H9 (cell line): ENCODE results near the gene PAK5. TPM values are rescaled to one million over a fixed set of nuclear protein-coding genes. Genes with fewer than 3 reads are reported as not detected.
"Not testable (repeated sequence)": the region's sequence is repeated elsewhere in the genome, so short reads cannot be mapped to it uniquely, and the experiment has no call there.

Source experiments
- DNase-seq: peaks from one replicate; pipeline ENCODE4 v3.0.0-alpha.2; 2017
- H2AFZ ChIP-seq: one replicate; pipeline ENCODE4 v1.6.1; 2013; ENCODE audit warnings: mild to moderate bottlenecking, low read length, control low read depth, moderate library complexity
- H2AK5ac ChIP-seq: 2 replicates; pipeline ENCODE4 v1.6.1; 2013; ENCODE audit warnings: low read length, control low read depth, mixed read lengths; ENCODE audit not compliant: insufficient read length
- H2BK120ac ChIP-seq: one replicate; pipeline ENCODE4 v1.6.1; 2013; ENCODE audit warnings: low read depth, mild to moderate bottlenecking, low read length, control low read depth, inconsistent platforms; ENCODE audit not compliant: poor library complexity, severe bottlenecking
- H2BK12ac ChIP-seq: 2 replicates; pipeline ENCODE4 v1.6.1; 2013; ENCODE audit warnings: low read length, control low read depth, mixed read lengths, low read depth; ENCODE audit not compliant: insufficient read length
- H2BK15ac ChIP-seq: 2 replicates; pipeline ENCODE4 v1.6.1; 2013; ENCODE audit warnings: low read depth, low read length, control low read depth
- H2BK20ac ChIP-seq: one replicate; pipeline ENCODE4 v1.6.1; 2013; ENCODE audit warnings: low read depth, mild to moderate bottlenecking, low read length, control low read depth, inconsistent platforms; ENCODE audit not compliant: poor library complexity, severe bottlenecking
- H2BK5ac ChIP-seq: 2 replicates; pipeline ENCODE4 v1.6.1; 2013; ENCODE audit warnings: low read length, control low read depth, mixed read lengths; ENCODE audit not compliant: insufficient read length
- H3K14ac ChIP-seq: 2 replicates; pipeline ENCODE4 v1.6.1; 2013; ENCODE audit warnings: low read length, control low read depth; ENCODE audit not compliant: insufficient read depth
- H3K18ac ChIP-seq: 2 replicates; pipeline ENCODE4 v1.6.1; 2013; ENCODE audit warnings: low read depth, mild to moderate bottlenecking, mixed read lengths, low read length, control low read depth; ENCODE audit not compliant: insufficient read length
- H3K23ac ChIP-seq: 2 replicates; pipeline ENCODE4 v1.6.1; 2013; ENCODE audit warnings: low read length, control low read depth, mixed read lengths, low read depth; ENCODE audit not compliant: insufficient read length
- H3K23me2 ChIP-seq: 2 replicates; pipeline ENCODE4 v1.6.1; 2013; ENCODE audit warnings: low read depth, mild to moderate bottlenecking, mixed read lengths, low read length, control low read depth; ENCODE audit not compliant: insufficient read length, poor library complexity, severe bottlenecking
- H3K27ac ChIP-seq: 2 replicates; pipeline ENCODE4 v1.5.1; 2013; ENCODE audit warnings: low read length, control low read depth, mixed read lengths, low read depth; ENCODE audit not compliant: insufficient read length
- H3K27me3 ChIP-seq: 2 replicates; pipeline ENCODE4 v1.6.1; 2013; ENCODE audit warnings: low read length, control low read depth, inconsistent platforms; ENCODE audit not compliant: insufficient read depth
- H3K4ac ChIP-seq: 2 replicates; pipeline ENCODE4 v1.6.1; 2013; ENCODE audit warnings: low read depth, mild to moderate bottlenecking, control low read depth, inconsistent platforms, low read length, moderate library complexity
- H3K4me1 ChIP-seq: 2 replicates; pipeline ENCODE4 v1.6.1; 2013; ENCODE audit warnings: low read length, control low read depth, inconsistent platforms; ENCODE audit not compliant: insufficient read depth
- H3K4me2 ChIP-seq: 2 replicates; pipeline ENCODE4 v1.6.1; 2013; ENCODE audit warnings: low read length, control low read depth, mixed read lengths; ENCODE audit not compliant: insufficient read length, insufficient read depth
- H3K56ac ChIP-seq: 2 replicates; pipeline ENCODE4 v1.6.1; 2013; ENCODE audit warnings: low read depth, mild to moderate bottlenecking, mixed read lengths, low read length, control low read depth; ENCODE audit not compliant: insufficient read length
- H3K79me1 ChIP-seq: 2 replicates; pipeline ENCODE4 v1.6.1; 2013; ENCODE audit warnings: low read depth, mild to moderate bottlenecking, moderate library complexity, low read length, control low read depth, inconsistent platforms; ENCODE audit not compliant: insufficient read depth, poor library complexity, severe bottlenecking
- H3K79me2 ChIP-seq: 2 replicates; pipeline ENCODE4 v1.6.1; 2013; ENCODE audit warnings: low read length, control low read depth, inconsistent platforms; ENCODE audit not compliant: insufficient read depth
- H3K9ac ChIP-seq: 2 replicates; pipeline ENCODE4 v1.6.1; 2013; ENCODE audit warnings: low read length, control low read depth, mixed read lengths; ENCODE audit not compliant: insufficient read length; ENCODE audit errors: extremely low read depth
- H3K9me3 ChIP-seq: one replicate; pipeline ENCODE4 v1.6.1; 2013; ENCODE audit warnings: low read depth, low read length, inconsistent platforms; ENCODE audit not compliant: control insufficient read depth
- H3T11ph ChIP-seq: one replicate; pipeline ENCODE4 v1.6.1; 2013; ENCODE audit warnings: mild to moderate bottlenecking, low read length, control low read depth, inconsistent platforms
- H4K20me1 ChIP-seq: one replicate; pipeline ENCODE4 v1.6.1; 2013; ENCODE audit not compliant: control insufficient read depth, insufficient read length, insufficient read depth
- H4K5ac ChIP-seq: 2 replicates; pipeline ENCODE4 v1.6.1; 2013; ENCODE audit warnings: low read depth, mild to moderate bottlenecking, mixed read lengths, low read length, control low read depth; ENCODE audit not compliant: insufficient read length
- H4K8ac ChIP-seq: replicated peaks from 2 replicates; pipeline ENCODE4 v1.6.1; 2013; ENCODE audit warnings: low read length, control low read depth, mixed read lengths, low read depth; ENCODE audit not compliant: insufficient read length
- H4K91ac ChIP-seq: 2 replicates; pipeline ENCODE4 v1.6.1; 2013; ENCODE audit warnings: low read depth, mild to moderate bottlenecking, moderate library complexity, mixed read lengths, low read length, control low read depth; ENCODE audit not compliant: insufficient read length
- H3K27ac Mint-ChIP-seq, 3 experiments: 2 replicates in 2 of 3; 3 replicates in 1 of 3; pipeline ENCODE4 v1.8.0; 2020 to 2021; ENCODE audit warnings: mixed read lengths in 3 of 3, mild to moderate bottlenecking in 1 of 3, moderate library complexity in 1 of 3
- H3K27me3 Mint-ChIP-seq: 2 replicates; pipeline ENCODE4 v1.8.0; 2021; ENCODE audit warnings: low read depth, mild to moderate bottlenecking, moderate library complexity, mixed read lengths
- H3K36me3 Mint-ChIP-seq, 3 experiments: 2 replicates in 2 of 3; 3 replicates in 1 of 3; pipeline ENCODE4 v1.8.0; 2020 to 2021; ENCODE audit warnings: low read depth in 3 of 3, mixed read lengths in 3 of 3; ENCODE audit not compliant: insufficient read depth in 1 of 3
- H3K4me1 Mint-ChIP-seq, 2 experiments: 2 replicates each; pipeline ENCODE4 v1.8.0; 2020; ENCODE audit warnings: mixed read lengths in 2 of 2
- H3K4me3 Mint-ChIP-seq, 2 experiments: 2 replicates in 1 of 2; 3 replicates in 1 of 2; pipeline ENCODE4 v1.8.0; 2020 to 2021; ENCODE audit warnings: mild to moderate bottlenecking in 2 of 2, mixed read lengths in 2 of 2, moderate library complexity in 1 of 2
- H3K9me3 Mint-ChIP-seq, 2 experiments: 2 replicates in 1 of 2; 3 replicates in 1 of 2; pipeline ENCODE4 v1.8.0; 2020; ENCODE audit warnings: mild to moderate bottlenecking in 2 of 2, mixed read lengths in 2 of 2, moderate library complexity in 1 of 2
- WGBS: extraction: QIAGEN DNeasy Blood & Tissue Kit; methylation state at CpG from one replicate; pipeline ENCODE4 v1.1.7; 2013; ENCODE audit warnings: missing lambda C conversion rate, low lambda C conversion rate, mixed read lengths; ENCODE audit not compliant: insufficient read length; ENCODE audit errors: extremely low coverage; 5-methylcytosine and 5-hydroxymethylcytosine counted together
- total RNA-seq: library from RNA; stranded (reverse); gene quantifications from 2 replicates; pipeline ENCODE4 v1.2.1, GENCODE V29; 2021
- TF ChIP-seq, protein P1 (sequence below): fragments of 200-600 bp; sonication (generic); conservative IDR thresholded peaks from 3 replicates; pipeline ENCODE4 v1.8.0; 2021; ENCODE audit warnings: antibody characterized with exemption, mild to moderate bottlenecking

PAK5 gene
- total RNA-seq, 1 experiment from 2014 or later: 0.20 TPM

DNA sequence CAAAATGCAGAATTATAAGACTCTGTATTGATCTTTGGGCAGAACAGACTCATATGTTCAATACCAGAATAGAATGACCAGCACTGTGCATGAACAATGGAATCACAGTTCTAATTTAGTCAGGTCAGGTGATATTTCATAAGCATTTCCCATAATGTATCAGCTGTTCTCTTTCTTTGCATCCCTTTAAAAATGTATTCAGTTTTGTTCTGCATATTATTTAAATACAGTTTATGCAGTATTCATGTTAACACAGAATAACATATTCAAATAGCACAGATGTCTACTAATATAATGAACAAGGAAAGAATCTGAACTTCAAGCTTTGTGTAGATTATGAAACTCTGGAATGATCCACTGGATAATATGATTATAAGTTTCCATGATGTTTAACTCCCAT, 196.0 kb downstream of the PAK5 start:
- Histone ChIP-seq H3K27me3 (no peaks in the 10 kb centered on the region), H3K18ac (no peak overlapping the region), H2BK20ac (no peak overlapping the region), H3K79me2 (no peaks in the 10 kb centered on the region), H4K20me1 (no peaks in the 10 kb centered on the region), H4K5ac (no peak overlapping the region), H3K56ac (no peak overlapping the region), H2AFZ (no peak overlapping the region), H3K23ac (no peak overlapping the region), H3K9me3 (no peaks in the 10 kb centered on the region), H3K4me1 (no peaks in the 10 kb centered on the region), H2BK12ac (no peak overlapping the region), H4K8ac (no peak overlapping the region), H2AK5ac (no peak overlapping the region), H4K91ac (no peak overlapping the region), H2BK120ac (no peak overlapping the region), H3K23me2 (no peaks in the 10 kb centered on the region), H3K27ac (no peak overlapping the region), H3K4ac (no peak overlapping the region), H3K79me1 (no peaks in the 10 kb centered on the region), H3K14ac (no peak overlapping the region), H3T11ph (no peak overlapping the region), H3K9ac (no peak overlapping the region), H2BK5ac (no peak overlapping the region), H3K4me2 (no peak overlapping the region), H2BK15ac (no peak overlapping the region)
- Mint-ChIP-seq H3K4me1 (no peaks in the 10 kb centered on the region), H3K4me3 (no peak overlapping the region), H3K27ac (no peak overlapping the region), H3K27me3 (no peaks in the 10 kb centered on the region; the same call in 1 of the 2 replicates), H3K36me3 (peaks cover 2 to 5% (median 3%) of the 10 kb centered on the region in 3 experiments; a peak in 4 of 7 replicates), H3K9me3 (peaks cover 2 to 5% of the 10 kb centered on the region in 2 experiments; a peak in 4 of 5 replicates)
- no peak for DNase-seq
- TF ChIP-seq, protein P1, sequence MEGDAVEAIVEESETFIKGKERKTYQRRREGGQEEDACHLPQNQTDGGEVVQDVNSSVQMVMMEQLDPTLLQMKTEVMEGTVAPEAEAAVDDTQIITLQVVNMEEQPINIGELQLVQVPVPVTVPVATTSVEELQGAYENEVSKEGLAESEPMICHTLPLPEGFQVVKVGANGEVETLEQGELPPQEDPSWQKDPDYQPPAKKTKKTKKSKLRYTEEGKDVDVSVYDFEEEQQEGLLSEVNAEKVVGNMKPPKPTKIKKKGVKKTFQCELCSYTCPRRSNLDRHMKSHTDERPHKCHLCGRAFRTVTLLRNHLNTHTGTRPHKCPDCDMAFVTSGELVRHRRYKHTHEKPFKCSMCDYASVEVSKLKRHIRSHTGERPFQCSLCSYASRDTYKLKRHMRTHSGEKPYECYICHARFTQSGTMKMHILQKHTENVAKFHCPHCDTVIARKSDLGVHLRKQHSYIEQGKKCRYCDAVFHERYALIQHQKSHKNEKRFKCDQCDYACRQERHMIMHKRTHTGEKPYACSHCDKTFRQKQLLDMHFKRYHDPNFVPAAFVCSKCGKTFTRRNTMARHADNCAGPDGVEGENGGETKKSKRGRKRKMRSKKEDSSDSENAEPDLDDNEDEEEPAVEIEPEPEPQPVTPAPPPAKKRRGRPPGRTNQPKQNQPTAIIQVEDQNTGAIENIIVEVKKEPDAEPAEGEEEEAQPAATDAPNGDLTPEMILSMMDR: no peak

- H3K56ac ChIP-seq, H3K18ac ChIP-seq, H3K14ac ChIP-seq, H2BK5ac ChIP-seq, DNase-seq, H4K8ac ChIP-seq, H2BK20ac ChIP-seq, H3K79me2 ChIP-seq, H2AK5ac ChIP-seq, H4K91ac ChIP-seq, H3K27ac ChIP-seq, H3T11ph ChIP-seq, H3K27ac Mint-ChIP-seq, H3K4me2 ChIP-seq, H3K36me3 Mint-ChIP-seq, H3K27me3 ChIP-seq, H3K9me3 Mint-ChIP-seq, H3K4me1 ChIP-seq, H3K27me3 Mint-ChIP-seq, H3K9me3 ChIP-seq, H4K5ac ChIP-seq, H2AFZ ChIP-seq, H2BK12ac ChIP-seq, H3K79me1 ChIP-seq, H3K4me1 Mint-ChIP-seq, H2BK120ac ChIP-seq, H3K9ac ChIP-seq, H3K23me2 ChIP-seq, H3K4me3 Mint-ChIP-seq, H2BK15ac ChIP-seq, H4K20me1 ChIP-seq, H3K23ac ChIP-seq, H3K4ac ChIP-seq: not testable (repeated sequence)
- no CpG with 5 or more reads among the region's 26 CpGs for WGBS
Observed at GRCh38 chr20:9641499-9642000, 197.3 kb downstream of the PAK5 start.
